Measurements from ENCODE around the gene ITPRIP.

The ITPRIP gene

GRCh38 chr10:104324931-104325330, 13.3 kb downstream of the ITPRIP start:
- no peak for DNase-seq

- DNase-seq, result no peak
Observed at GRCh38 chr10:104324221-104324686, 14.0 kb downstream of the ITPRIP start.

- no peak for DNase-seq
Observed at GRCh38 chr10:104323760-104324201, 14.5 kb downstream of the ITPRIP start.

GRCh38 chr10:104323085-104323484, 15.2 kb downstream of the ITPRIP start:
- DNase-seq, result no peak

- DNase-seq, result no peak
Observed at GRCh38 chr10:104322416-104322782, 15.9 kb downstream of the ITPRIP start.

GRCh38 chr10:104321725-104322415, 16.4 kb downstream of the ITPRIP start:
- DNase-seq, result no peak

- no peak for DNase-seq
Observed at GRCh38 chr10:104321226-104321625, 17.0 kb downstream of the ITPRIP start.

- no peak for DNase-seq
Observed at GRCh38 chr10:104318810-104319741, 19.2 kb downstream of the ITPRIP start.

GRCh38 chr10:104318326-104318725, 19.9 kb downstream of the ITPRIP start:
- DNase-seq, result no peak

- no peak for DNase-seq
Observed at GRCh38 chr10:104317726-104318299, 20.5 kb downstream of the ITPRIP start.

GRCh38 chr10:104317269-104317710, 21.0 kb downstream of the ITPRIP start:
- DNase-seq, result no peak

GRCh38 chr10:104316321-104317099, 21.8 kb downstream of the ITPRIP start:
- DNase-seq, result no peak

GRCh38 chr10:104315486-104315921, 22.8 kb downstream of the ITPRIP start:
- DNase-seq, result no peak

GRCh38 chr10:104314591-104315485, 23.4 kb downstream of the ITPRIP start:
- DNase-seq, result no peak

GRCh38 chr10:104311184-104311720, 27.0 kb downstream of the ITPRIP start:
- DNase-seq, result no peak

GRCh38 chr10:104309980-104310978, 28.0 kb downstream of the ITPRIP start:
- DNase-seq, result no peak

- DNase-seq, result no peak
Observed at GRCh38 chr10:104308439-104308903, 29.8 kb downstream of the ITPRIP start.

- DNase-seq, result no peak
Observed at GRCh38 chr10:104307576-104308438, 30.5 kb downstream of the ITPRIP start.

- no peak for DNase-seq
Observed at GRCh38 chr10:104306897-104307296, 31.4 kb downstream of the ITPRIP start.
